ENCODE results near the gene C1orf226.
"Not testable (repeated sequence)": the region's sequence is repeated elsewhere in the genome, so short reads cannot be mapped to it uniquely, and the experiment has no call there.

The C1orf226 gene

DNA sequence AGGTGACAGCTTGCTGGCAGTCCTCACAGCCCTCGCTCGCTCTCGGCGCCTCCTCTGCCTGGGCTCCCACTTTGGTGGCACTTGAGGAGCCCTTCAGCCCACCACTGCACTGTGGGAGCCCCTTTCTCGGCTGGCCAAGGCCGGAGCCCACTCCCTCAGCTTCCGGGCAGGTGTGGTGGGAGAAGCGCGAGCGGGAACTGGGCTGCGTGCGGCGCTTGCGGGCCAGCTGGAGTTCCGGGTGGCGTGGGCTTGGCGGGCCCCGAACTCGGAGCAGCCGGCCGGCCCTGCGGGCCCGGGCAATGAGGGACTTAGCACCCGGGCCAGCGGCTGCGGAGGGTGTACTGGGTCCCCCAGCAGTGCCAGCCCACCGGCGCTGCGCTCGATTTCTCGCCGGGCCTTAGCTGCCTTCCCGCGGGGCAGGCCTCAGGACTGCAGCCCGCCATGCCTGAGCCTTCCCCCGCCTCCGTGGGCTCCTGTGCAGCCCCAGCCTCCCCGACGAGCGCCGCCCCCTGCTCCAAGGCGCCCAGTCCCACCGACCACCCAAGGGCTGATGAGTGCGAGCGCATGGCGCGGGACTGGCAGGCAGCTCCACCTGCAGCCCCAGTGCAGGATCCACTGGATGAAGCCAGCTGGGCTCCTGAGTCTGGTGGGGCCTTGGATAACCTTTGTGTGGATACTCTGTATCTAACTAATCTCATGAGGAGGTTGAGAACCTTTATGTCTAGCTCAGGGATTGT is 51.6 kb downstream of the C1orf226 start:
- ATAC-seq (replicated peaks; ENCODE audit: extremely low read depth, poor library complexity, severe bottlenecking); H3K27me3 Mint-ChIP-seq; H3K9me3 Mint-ChIP-seq; H3K27ac Mint-ChIP-seq (ENCODE audit: low read depth); DNase-seq (ENCODE audit: low spot score in 2 of 2); H3K4me1 Mint-ChIP-seq; H3K4me3 Mint-ChIP-seq; H3K36me3 Mint-ChIP-seq (ENCODE audit: insufficient read depth): not testable (repeated sequence)
